Upper lobe of left lung (tissue), 6 donors: Measurements from ENCODE around the gene ESYT2. TPM values are rescaled to one million over a fixed set of nuclear protein-coding genes. Genes with fewer than 3 reads are reported as not detected.

Experiments
- ATAC-seq, 2 donors: fragments of 200-7000 bp; cut with Tn5 transposase; one replicate each; pipeline ENCODE4 v1.9.1; 2022; ENCODE audit warnings: mild to moderate bottlenecking in 2 of 2, moderate library complexity in 2 of 2; ENCODE audit not compliant: low FRiP score in 2 of 2
- DNase-seq, 2 donors: peaks; one replicate each; pipeline ENCODE4 v3.0.0-alpha.2; 2019 to 2020
- H3K27ac ChIP-seq, 4 donors: fragments of 200-600 bp; sonication (generic); one replicate each; pipeline ENCODE4 v1.5.1; 2016 to 2019
- H3K27me3 ChIP-seq, 4 donors: fragments of 200-600 bp; sonication (generic); one replicate each; pipeline ENCODE4 v1.5.1; 2017 to 2019
- H3K36me3 ChIP-seq, 4 donors: fragments of 200-600 bp; sonication (generic); one replicate each; pipeline ENCODE4 v1.5.1; 2016 to 2019
- H3K4me1 ChIP-seq, 4 donors: fragments of 200-600 bp; sonication (generic); one replicate each; pipeline ENCODE4 v1.5.1; 2018 to 2019
- H3K4me3 ChIP-seq, 4 donors: fragments of 200-600 bp; sonication (generic); one replicate each; pipeline ENCODE4 v1.5.1; 2017 to 2019; ENCODE audit warnings: mild to moderate bottlenecking in 2 of 4, moderate library complexity in 1 of 4
- H3K9me3 ChIP-seq, 4 donors: fragments of 200-600 bp; sonication (generic); one replicate each; pipeline ENCODE4 v1.5.1; 2018 to 2019
- EP300 ChIP-seq, 4 donors: sonication (generic); formaldehyde crosslinking; IDR thresholded peaks; one replicate each; pipeline ENCODE4 v1.5.1; 2017; ENCODE audit warnings: antibody characterized with exemption in 4 of 4, control low read depth in 2 of 4
- POLR2A ChIP-seq, 4 donors: fragments of 450-650 bp; IDR thresholded peaks; one replicate each; pipeline ENCODE4 v1.5.1; 2016 to 2017; ENCODE audit warnings: antibody characterized with exemption in 4 of 4, mild to moderate bottlenecking in 2 of 4
- POLR2AphosphoS5 ChIP-seq, 2 donors: sonication (generic); formaldehyde crosslinking; IDR thresholded peaks; one replicate each; pipeline ENCODE4 v1.5.1; 2017; ENCODE audit warnings: antibody characterized with exemption in 2 of 2
- WGBS, 2 donors: methylation state at CpG; one replicate each; pipeline ENCODE4 v1.1.5; 2017 to 2018; 5-methylcytosine and 5-hydroxymethylcytosine counted together
- total RNA-seq, 6 donors: library from RNA; depleted of rRNA in 4 of 6; stranded (reverse); fragments of >200 nt in 4 of 6; gene quantifications; one replicate each; pipeline versions ENCODE4 v1.1.0 to v1.2.1, GENCODE V29; 2016 to 2021
- TF ChIP-seq, protein P1 (sequence below), 6 experiments: fragments of 450-650 bp in 4 of 6; fragments of 200-600 bp in 2 of 6; sonication (generic) in 2 of 6; IDR thresholded peaks; one replicate each; pipeline ENCODE4 v1.5.1; 2016 to 2019; ENCODE audit warnings: antibody characterized with exemption in 6 of 6
- donor health status: DM: no; HTN: no; CAD: no; lungs with moderate emphysema.
- donor health status: DM: no; HTN: yes; CAD: no; lungs with severe emphysema.

ESYT2 gene
- total RNA-seq, 6 donors from 2014 or later: 60.7 to 115 (median 74.7) TPM

DNA sequence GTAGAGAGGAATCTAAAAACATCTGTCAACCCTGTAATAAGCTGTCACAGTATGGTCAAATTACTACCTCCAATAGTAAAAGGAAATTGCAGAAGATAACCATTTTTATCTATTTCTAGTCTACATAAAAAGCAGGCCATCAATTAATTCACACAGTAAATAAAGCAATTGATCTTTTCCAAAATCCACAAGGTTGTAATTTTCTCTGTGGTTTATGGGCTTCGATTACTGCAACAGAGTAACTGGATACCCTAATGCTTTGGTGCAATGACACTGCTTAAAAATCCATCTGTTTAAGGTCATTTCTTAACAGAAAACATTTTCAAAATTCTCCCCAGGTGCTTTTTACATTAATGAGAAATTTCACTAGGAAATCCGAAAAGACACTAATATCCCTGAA is 23.9 kb downstream of the ESYT2 start:
- WGBS, 2 donors: 95 to 97% methylated on average over 2 of the region's 2 CpGs
- Histone ChIP-seq H3K4me3 (no peak overlapping the region), H3K9me3 (no peaks in the 10 kb centered on the region), H3K4me1 (peaks cover 14 to 25% (median 21%) of the 10 kb centered on the region in 4 donors), H3K27me3 (no peaks in the 10 kb centered on the region), H3K27ac (no peak overlapping the region), H3K36me3 (peaks cover 0 to 6% (median 0%) of the 10 kb centered on the region in 4 donors)
- TF ChIP-seq, protein P1, sequence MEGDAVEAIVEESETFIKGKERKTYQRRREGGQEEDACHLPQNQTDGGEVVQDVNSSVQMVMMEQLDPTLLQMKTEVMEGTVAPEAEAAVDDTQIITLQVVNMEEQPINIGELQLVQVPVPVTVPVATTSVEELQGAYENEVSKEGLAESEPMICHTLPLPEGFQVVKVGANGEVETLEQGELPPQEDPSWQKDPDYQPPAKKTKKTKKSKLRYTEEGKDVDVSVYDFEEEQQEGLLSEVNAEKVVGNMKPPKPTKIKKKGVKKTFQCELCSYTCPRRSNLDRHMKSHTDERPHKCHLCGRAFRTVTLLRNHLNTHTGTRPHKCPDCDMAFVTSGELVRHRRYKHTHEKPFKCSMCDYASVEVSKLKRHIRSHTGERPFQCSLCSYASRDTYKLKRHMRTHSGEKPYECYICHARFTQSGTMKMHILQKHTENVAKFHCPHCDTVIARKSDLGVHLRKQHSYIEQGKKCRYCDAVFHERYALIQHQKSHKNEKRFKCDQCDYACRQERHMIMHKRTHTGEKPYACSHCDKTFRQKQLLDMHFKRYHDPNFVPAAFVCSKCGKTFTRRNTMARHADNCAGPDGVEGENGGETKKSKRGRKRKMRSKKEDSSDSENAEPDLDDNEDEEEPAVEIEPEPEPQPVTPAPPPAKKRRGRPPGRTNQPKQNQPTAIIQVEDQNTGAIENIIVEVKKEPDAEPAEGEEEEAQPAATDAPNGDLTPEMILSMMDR (IDR thresholded peaks at IDR 0.05): no peak
- TF ChIP-seq POLR2A (IDR thresholded peaks at IDR 0.05) (no peak), POLR2AphosphoS5 (IDR thresholded peaks at IDR 0.05) (no peak), EP300 (IDR thresholded peaks at IDR 0.05) (no peak)
- no peak for DNase-seq
- ATAC-seq: no peak

DNA sequence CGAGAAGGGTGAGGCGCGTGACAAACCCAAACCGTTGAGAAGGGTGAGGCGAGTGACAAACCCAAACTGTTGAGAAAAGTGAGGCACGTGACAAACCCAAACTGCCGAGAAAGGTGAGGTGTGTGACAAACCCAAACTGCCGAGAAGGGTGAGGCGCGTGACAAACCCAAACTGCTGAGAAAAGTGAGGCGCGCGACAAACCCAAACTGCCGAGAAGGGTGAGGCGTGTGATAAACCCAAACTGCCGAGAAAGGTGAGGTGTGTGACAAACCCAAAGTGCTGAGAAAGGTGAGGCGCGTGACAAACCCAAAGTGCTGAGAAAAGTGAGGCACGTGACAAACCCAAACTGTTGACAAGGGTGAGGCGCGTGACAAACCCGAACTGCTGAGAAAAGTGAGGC is 25.0 kb downstream of the ESYT2 start:
- Histone ChIP-seq H3K4me3 (no peak overlapping the region), H3K27me3 (no peaks in the 10 kb centered on the region), H3K27ac (no peak overlapping the region), H3K9me3 (no peaks in the 10 kb centered on the region), H3K36me3 (peaks cover 0 to 6% (median 0%) of the 10 kb centered on the region in 4 donors), H3K4me1 (peaks cover 15 to 21% (median 17%) of the 10 kb centered on the region in 4 donors)
- DNase-seq: no peak
- no peak for ATAC-seq
- 82 to 88% methylated on average over 22 of the region's 22 CpGs for WGBS, 2 donors
- TF ChIP-seq EP300 (IDR thresholded peaks at IDR 0.05) (no peak), POLR2AphosphoS5 (IDR thresholded peaks at IDR 0.05) (no peak), POLR2A (IDR thresholded peaks at IDR 0.05) (no peak)
- TF ChIP-seq, protein P1 (IDR thresholded peaks at IDR 0.05): no peak

DNA sequence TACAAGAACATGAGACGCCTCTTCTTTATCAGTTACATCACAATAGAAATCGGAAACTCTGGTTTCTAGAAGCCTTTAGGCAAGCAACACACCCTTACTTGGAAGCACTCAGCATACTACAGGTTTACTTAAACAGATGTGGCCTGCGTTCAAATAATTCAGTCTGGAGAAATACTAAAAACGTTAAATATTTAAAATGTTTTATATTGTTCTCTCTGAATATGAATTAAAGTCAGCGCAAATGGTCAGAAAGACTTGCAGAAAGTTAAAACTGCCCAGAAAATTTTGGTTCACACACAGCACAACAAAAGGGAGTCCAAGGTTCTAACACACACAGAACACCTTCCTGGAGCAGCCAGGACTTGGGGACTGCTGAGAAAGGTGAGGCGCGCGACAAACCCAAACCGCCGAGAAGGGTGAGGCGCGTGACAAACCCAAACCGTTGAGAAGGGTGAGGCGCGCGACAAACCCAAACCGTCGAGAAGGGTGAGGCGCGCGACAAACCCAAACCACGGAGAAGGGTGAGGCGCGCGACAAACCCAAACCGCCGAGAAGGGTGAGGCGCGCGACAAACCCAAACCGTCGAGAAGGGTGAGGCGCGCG is 25.8 kb downstream of the ESYT2 start:
- Histone ChIP-seq H3K4me1 (peaks cover 15 to 21% (median 17%) of the 10 kb centered on the region in 4 donors), H3K9me3 (no peaks in the 10 kb centered on the region), H3K36me3 (peaks cover 0 to 6% (median 0%) of the 10 kb centered on the region in 4 donors), H3K27me3 (no peaks in the 10 kb centered on the region), H3K4me3 (no peak overlapping the region), H3K27ac (peak overlapping the region; percentile 74 to 78 (median 76))
- DNase-seq: no peak
- no peak for ATAC-seq
- TF ChIP-seq, protein P1 (IDR thresholded peaks at IDR 0.05): no peak
- no peak for TF ChIP-seq POLR2AphosphoS5 (IDR thresholded peaks at IDR 0.05)
- 82 to 83% methylated on average over 23 to 25 of the region's 35 CpGs for WGBS, 2 donors

DNA sequence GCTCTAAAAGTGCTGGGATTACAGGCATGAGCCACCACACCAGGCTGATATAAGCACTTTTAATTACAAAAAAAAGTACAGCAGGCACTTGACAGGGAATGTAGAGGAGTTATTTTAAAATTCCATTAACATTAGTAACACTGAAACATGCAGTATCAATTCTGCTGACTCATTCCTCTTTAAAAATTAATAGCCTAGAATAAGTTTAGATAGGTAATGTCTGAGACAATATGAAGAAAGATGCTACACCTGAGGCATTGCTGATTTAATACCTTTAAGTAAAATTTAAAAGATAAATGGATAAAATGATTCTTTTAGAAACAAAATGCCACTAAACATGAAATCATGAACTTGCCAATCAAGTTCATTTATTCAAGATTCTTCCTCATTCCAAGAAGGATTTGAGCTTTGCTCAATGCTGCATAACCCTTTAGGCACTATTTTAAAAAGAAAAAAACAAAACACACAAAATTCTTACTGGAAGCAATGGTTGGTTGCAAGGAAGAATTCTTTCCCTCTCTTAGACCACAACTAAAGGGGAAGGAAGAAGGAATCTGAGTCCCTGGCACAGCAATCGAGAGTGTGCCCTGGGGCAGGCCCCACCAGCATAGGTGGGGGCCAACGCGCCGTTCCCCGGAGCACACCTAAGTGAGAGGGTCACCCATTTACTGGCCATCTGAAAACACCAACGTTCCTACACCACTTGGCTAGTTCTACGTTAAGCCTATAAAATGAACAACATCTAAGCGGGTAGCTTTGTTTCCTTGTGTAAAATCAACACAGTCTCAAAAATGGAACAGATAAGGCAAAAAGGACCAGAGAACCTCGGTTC is 26.6 kb downstream of the ESYT2 start:
- peaks cover 15 to 21% (median 17%) of the 10 kb centered on the region in 4 donors for H3K4me1 ChIP-seq
- 42 to 65% methylated on average over 9 of the region's 9 CpGs for WGBS, 2 donors
- no peaks in the 10 kb centered on the region for H3K27me3 ChIP-seq
- peak overlapping the region; percentile 74 to 78 (median 76) for H3K27ac ChIP-seq
- peak; percentile 61 to 84 for ATAC-seq
- no peak for TF ChIP-seq POLR2AphosphoS5 (IDR thresholded peaks at IDR 0.05)
- no peak for TF ChIP-seq EP300 (IDR thresholded peaks at IDR 0.05)
- no peak for TF ChIP-seq POLR2A (IDR thresholded peaks at IDR 0.05)
- TF ChIP-seq, protein P1 (IDR thresholded peaks at IDR 0.05): no peak
- H3K9me3 ChIP-seq: no peaks in the 10 kb centered on the region
- peak in 1 of 2 donors; percentile 43 for DNase-seq
- H3K4me3 ChIP-seq: no peak overlapping the region
- H3K36me3 ChIP-seq: peaks cover 0 to 7% (median 1%) of the 10 kb centered on the region in 4 donors
